IPS-18a (cell line): ENCODE measurements around the gene CADM1.

ENCODE experiments used
- H3K27ac ChIP-seq: one replicate; pipeline ENCODE4 v1.5.1; 2013; ENCODE audit warnings: low read length
- H3K27me3 ChIP-seq: one replicate; pipeline ENCODE4 v1.6.1; 2013; ENCODE audit warnings: mild to moderate bottlenecking, low read length; ENCODE audit not compliant: control insufficient read depth, insufficient read depth
- H3K36me3 ChIP-seq: one replicate; pipeline ENCODE4 v1.6.1; 2013; ENCODE audit warnings: low read depth, low read length; ENCODE audit not compliant: control insufficient read depth
- H3K4me1 ChIP-seq: one replicate; pipeline ENCODE4 v1.6.1; 2013; ENCODE audit warnings: low read depth, low read length; ENCODE audit not compliant: control insufficient read depth
- H3K4me3 ChIP-seq: one replicate; pipeline ENCODE4 v1.5.1; 2013; ENCODE audit warnings: low read length
- H3K9ac ChIP-seq: one replicate; pipeline ENCODE4 v1.6.1; 2013; ENCODE audit warnings: mild to moderate bottlenecking, low read length, moderate library complexity
- H3K9me3 ChIP-seq: one replicate; pipeline ENCODE4 v1.6.1; 2013; ENCODE audit warnings: low read depth, low read length; ENCODE audit not compliant: control insufficient read depth

The CADM1 gene

DNA sequence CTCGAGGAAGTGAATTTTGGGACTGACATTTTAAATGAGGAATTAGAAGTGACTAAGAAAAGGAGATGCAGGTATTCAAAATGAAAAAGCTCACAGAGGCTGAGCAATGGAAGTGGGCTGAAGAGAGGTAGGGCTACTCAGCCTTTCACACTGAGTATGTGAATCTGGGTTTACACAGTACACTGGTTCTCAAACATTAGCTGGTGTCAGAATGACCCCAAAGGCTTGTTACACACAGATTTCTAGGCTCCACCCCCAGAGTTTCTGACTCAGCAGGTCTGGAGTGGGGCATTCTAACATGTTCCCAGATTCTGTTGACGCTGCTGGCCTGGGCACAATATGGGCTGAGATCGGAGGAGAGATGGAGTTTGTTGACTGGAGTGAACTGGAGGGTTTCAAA, 32.8 kb downstream of the CADM1 start:
- H3K27me3 ChIP-seq = peaks cover 9% of the 10 kb centered on the region
- no peaks in the 10 kb centered on the region for H3K9me3 ChIP-seq
- H3K36me3 ChIP-seq = no peaks in the 10 kb centered on the region
- H3K4me1 ChIP-seq = peaks cover 6% of the 10 kb centered on the region
- no peak overlapping the region for H3K9ac ChIP-seq
- no peak overlapping the region for H3K27ac ChIP-seq
- no peak overlapping the region for H3K4me3 ChIP-seq

GRCh38 chr11:115470928-115471327, 33.3 kb downstream of the CADM1 start:
- Histone ChIP-seq H3K27ac (no peak overlapping the region), H3K27me3 (peaks cover 7% of the 10 kb centered on the region), H3K36me3 (no peaks in the 10 kb centered on the region), H3K4me3 (no peak overlapping the region), H3K9ac (no peak overlapping the region), H3K9me3 (no peaks in the 10 kb centered on the region), H3K4me1 (peaks cover 3% of the 10 kb centered on the region)

GRCh38 chr11:115469361-115469760, 34.9 kb downstream of the CADM1 start:
- no peaks in the 10 kb centered on the region for H3K4me1 ChIP-seq
- H3K27ac ChIP-seq = no peak overlapping the region
- H3K4me3 ChIP-seq = no peak overlapping the region
- no peaks in the 10 kb centered on the region for H3K36me3 ChIP-seq
- H3K9ac ChIP-seq = no peak overlapping the region
- H3K27me3 ChIP-seq = no peaks in the 10 kb centered on the region
- no peaks in the 10 kb centered on the region for H3K9me3 ChIP-seq

DNA sequence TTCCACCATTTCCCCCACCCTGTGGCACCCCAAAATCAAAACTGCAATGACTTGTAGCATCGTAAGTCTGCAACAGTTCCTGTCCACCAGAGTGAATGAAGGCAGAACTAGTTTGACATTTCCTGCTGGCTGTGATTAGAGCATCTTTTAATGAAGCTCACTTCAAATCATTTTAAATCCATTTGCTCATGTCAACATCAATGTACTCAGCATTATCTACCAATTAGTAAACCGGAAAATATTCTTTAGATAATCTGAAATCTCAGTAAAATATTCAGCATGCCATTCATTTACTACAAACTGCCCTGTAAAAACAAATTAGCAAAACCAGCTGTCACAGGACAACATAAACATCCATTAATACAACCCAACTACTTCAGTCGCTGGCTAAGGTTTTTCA, 38.1 kb downstream of the CADM1 start:
- Histone ChIP-seq H3K9me3 (no peaks in the 10 kb centered on the region), H3K4me1 (peaks cover 6% of the 10 kb centered on the region), H3K27ac (no peak overlapping the region)

GRCh38 chr11:115464269-115464668, 39.9 kb downstream of the CADM1 start:
- Histone ChIP-seq H3K27ac (no peak overlapping the region), H3K9ac (no peak overlapping the region), H3K4me1 (peaks cover 6% of the 10 kb centered on the region)

More for the DNA sequence above, 38.1 kb downstream of the CADM1 start:
- Histone ChIP-seq H3K36me3 (no peaks in the 10 kb centered on the region), H3K27me3 (no peaks in the 10 kb centered on the region), H3K4me3 (no peak overlapping the region), H3K9ac (no peak overlapping the region)

DNA sequence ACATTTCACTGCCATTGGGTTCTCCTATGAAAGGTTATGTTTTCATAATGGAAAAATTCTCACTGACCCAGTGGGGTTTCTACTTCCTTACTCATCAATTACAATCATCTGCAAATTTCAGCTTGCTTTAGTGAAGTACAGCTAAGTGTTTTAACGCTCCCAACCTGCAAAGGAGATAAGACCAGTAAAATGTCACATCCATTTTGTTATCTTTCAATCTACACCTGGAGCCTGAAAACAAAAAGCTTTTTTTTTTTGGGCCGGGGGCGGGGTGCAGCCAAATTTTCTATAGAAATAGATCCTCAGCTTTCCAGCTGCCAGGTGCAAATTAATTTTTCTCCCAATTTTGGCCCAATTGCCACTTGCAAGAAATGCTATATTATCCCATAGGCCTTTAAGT, 40.6 kb downstream of the CADM1 start:
- Histone ChIP-seq H3K27ac (no peak overlapping the region), H3K4me3 (no peak overlapping the region), H3K4me1 (peaks cover 6% of the 10 kb centered on the region), H3K36me3 (no peaks in the 10 kb centered on the region), H3K9me3 (no peaks in the 10 kb centered on the region), H3K27me3 (no peaks in the 10 kb centered on the region), H3K9ac (no peak overlapping the region)

More at GRCh38 chr11:115464269-115464668, 39.9 kb downstream of the CADM1 start:
- Histone ChIP-seq H3K36me3 (no peaks in the 10 kb centered on the region), H3K27me3 (no peaks in the 10 kb centered on the region), H3K9me3 (no peaks in the 10 kb centered on the region), H3K4me3 (no peak overlapping the region)

DNA sequence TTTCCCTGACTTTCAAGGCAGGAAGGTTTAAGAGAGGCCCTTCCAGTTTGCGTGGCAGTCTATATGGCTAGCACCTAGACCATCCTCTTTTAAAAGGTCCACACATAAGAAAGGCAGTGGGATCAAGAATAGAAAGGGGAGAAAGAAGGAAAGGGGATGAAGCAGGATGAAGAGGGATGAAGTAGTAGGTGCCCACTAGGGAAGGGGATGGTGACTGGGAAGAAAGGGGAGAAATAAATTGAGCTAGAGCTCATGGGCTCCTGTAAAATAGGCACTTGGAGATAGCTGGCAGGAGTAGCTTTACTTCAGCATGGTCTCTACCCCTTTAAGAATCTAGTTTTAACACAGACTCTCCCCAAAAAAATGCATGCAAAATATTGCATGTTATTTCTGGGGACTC, 41.5 kb downstream of the CADM1 start:
- H3K9ac ChIP-seq = no peak overlapping the region
- H3K36me3 ChIP-seq = no peaks in the 10 kb centered on the region
- H3K4me3 ChIP-seq = no peak overlapping the region
- H3K9me3 ChIP-seq = no peaks in the 10 kb centered on the region
- no peak overlapping the region for H3K27ac ChIP-seq
- peaks cover 6% of the 10 kb centered on the region for H3K4me1 ChIP-seq
- no peaks in the 10 kb centered on the region for H3K27me3 ChIP-seq

- Histone ChIP-seq H3K4me3 (no peak overlapping the region), H3K27me3 (no peaks in the 10 kb centered on the region), H3K9ac (no peak overlapping the region), H3K27ac (no peak overlapping the region), H3K36me3 (no peaks in the 10 kb centered on the region), H3K4me1 (peaks cover 6% of the 10 kb centered on the region), H3K9me3 (no peaks in the 10 kb centered on the region)
These were observed 42.1 kb downstream of the CADM1 start for GRCh38 chr11:115462004-115462541.

- Histone ChIP-seq H3K27ac (no peak overlapping the region), H3K4me1 (peaks cover 12% of the 10 kb centered on the region), H3K9ac (no peak overlapping the region), H3K36me3 (no peaks in the 10 kb centered on the region), H3K9me3 (no peaks in the 10 kb centered on the region), H3K4me3 (no peak overlapping the region), H3K27me3 (no peaks in the 10 kb centered on the region)
These were observed 43.7 kb downstream of the CADM1 start for GRCh38 chr11:115460512-115460911.

GRCh38 chr11:115459563-115459962, 44.7 kb downstream of the CADM1 start:
- Histone ChIP-seq H3K9ac (no peak overlapping the region), H3K9me3 (no peaks in the 10 kb centered on the region), H3K27me3 (no peaks in the 10 kb centered on the region), H3K4me1 (peaks cover 19% of the 10 kb centered on the region), H3K27ac (no peak overlapping the region), H3K4me3 (no peak overlapping the region), H3K36me3 (no peaks in the 10 kb centered on the region)

- Histone ChIP-seq H3K9ac (no peak overlapping the region), H3K36me3 (no peaks in the 10 kb centered on the region), H3K27ac (no peak overlapping the region), H3K27me3 (no peaks in the 10 kb centered on the region), H3K9me3 (no peaks in the 10 kb centered on the region), H3K4me3 (no peak overlapping the region), H3K4me1 (peaks cover 22% of the 10 kb centered on the region)
These were observed 45.3 kb downstream of the CADM1 start for GRCh38 chr11:115458877-115459276.

GRCh38 chr11:115456019-115456418, 48.2 kb downstream of the CADM1 start:
- Histone ChIP-seq H3K9ac (no peak overlapping the region), H3K9me3 (no peaks in the 10 kb centered on the region), H3K4me3 (peak overlapping the region; percentile 21), H3K27ac (no peak overlapping the region), H3K27me3 (no peaks in the 10 kb centered on the region), H3K36me3 (no peaks in the 10 kb centered on the region), H3K4me1 (peaks cover 17% of the 10 kb centered on the region)
